Measurements from ENCODE around the gene PSG2.
"Not testable (repeated sequence)": the region's sequence is repeated elsewhere in the genome, so short reads cannot be mapped to it uniquely, and the experiment has no call there.

DNA sequence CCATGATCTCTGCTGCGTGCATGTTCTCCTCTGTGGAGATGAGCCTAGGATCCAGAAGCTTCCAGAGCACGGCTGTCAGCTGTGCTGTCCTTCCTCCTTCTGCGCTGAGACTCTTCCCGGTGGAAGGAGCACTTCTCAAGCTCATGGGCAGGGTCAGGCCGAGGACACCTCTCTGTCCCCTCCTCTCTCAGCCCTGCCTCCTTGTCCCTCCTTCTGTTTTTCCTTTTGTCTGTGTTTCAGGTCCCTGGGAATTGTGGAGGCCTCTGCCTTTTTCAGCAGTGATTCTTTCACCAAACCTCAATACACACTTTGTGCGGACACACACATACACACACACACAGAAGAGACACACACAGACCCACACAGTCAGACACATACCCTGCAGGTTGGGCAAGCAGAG is 56.1 kb downstream of the PSG2 start, which contains the start of gene PSG11:
- TF ChIP-seq, protein P1, sequence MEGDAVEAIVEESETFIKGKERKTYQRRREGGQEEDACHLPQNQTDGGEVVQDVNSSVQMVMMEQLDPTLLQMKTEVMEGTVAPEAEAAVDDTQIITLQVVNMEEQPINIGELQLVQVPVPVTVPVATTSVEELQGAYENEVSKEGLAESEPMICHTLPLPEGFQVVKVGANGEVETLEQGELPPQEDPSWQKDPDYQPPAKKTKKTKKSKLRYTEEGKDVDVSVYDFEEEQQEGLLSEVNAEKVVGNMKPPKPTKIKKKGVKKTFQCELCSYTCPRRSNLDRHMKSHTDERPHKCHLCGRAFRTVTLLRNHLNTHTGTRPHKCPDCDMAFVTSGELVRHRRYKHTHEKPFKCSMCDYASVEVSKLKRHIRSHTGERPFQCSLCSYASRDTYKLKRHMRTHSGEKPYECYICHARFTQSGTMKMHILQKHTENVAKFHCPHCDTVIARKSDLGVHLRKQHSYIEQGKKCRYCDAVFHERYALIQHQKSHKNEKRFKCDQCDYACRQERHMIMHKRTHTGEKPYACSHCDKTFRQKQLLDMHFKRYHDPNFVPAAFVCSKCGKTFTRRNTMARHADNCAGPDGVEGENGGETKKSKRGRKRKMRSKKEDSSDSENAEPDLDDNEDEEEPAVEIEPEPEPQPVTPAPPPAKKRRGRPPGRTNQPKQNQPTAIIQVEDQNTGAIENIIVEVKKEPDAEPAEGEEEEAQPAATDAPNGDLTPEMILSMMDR (IDR thresholded peaks at IDR 0.05): not testable (repeated sequence)
- not testable (repeated sequence) for TF ChIP-seq POLR2A (IDR thresholded peaks at IDR 0.05)

Measured in heart left ventricle (tissue), 13 donors.